IPS-18c (cell line): ENCODE data around the gene EML5.
A peak's percentile ranks its signal among the peaks of the same experiment; 100 is the strongest.
"Not testable (repeated sequence)": the region's sequence is repeated elsewhere in the genome, so short reads cannot be mapped to it uniquely, and the experiment has no call there.

Source experiments
- H3K4me3 ChIP-seq: 2 replicates; pipeline ENCODE4 v1.7.0; 2013; ENCODE audit warnings: low read depth, mild to moderate bottlenecking, low read length, moderate library complexity; ENCODE audit not compliant: insufficient read depth
- H3K9me3 ChIP-seq: one replicate; pipeline ENCODE4 v1.6.1; 2013; ENCODE audit warnings: mild to moderate bottlenecking, low read length, moderate library complexity; ENCODE audit not compliant: control insufficient read depth, insufficient read depth

The EML5 gene

GRCh38 chr14:88792473-88793258, at the start of gene EML5:
Gene EML5, minus strand, starts transcription at chr14:88792953. Its CDS starts 450 bp downstream, at chr14:88792503.
- H3K9me3 ChIP-seq = no peaks in the 10 kb centered on the region
- H3K4me3 ChIP-seq = peak within 1 kb of the TSS; percentile 65

- no peak overlapping the region for H3K4me3 ChIP-seq
- H3K9me3 ChIP-seq = no peaks in the 10 kb centered on the region
These were observed 49.7 kb upstream of the EML5 start for GRCh38 chr14:88842414-88842813.

- no peak overlapping the region for H3K4me3 ChIP-seq
- H3K9me3 ChIP-seq = no peaks in the 10 kb centered on the region
These were observed 49.0 kb upstream of the EML5 start for GRCh38 chr14:88841741-88842140.

GRCh38 chr14:88840926-88841325, 48.2 kb upstream of the EML5 start:
- H3K4me3 ChIP-seq = no peak overlapping the region
- H3K9me3 ChIP-seq = no peaks in the 10 kb centered on the region

- H3K4me3 ChIP-seq = no peak overlapping the region
- H3K9me3 ChIP-seq = no peaks in the 10 kb centered on the region
These were observed 45.3 kb upstream of the EML5 start for GRCh38 chr14:88838015-88838414.

GRCh38 chr14:88837495-88837894, 44.7 kb upstream of the EML5 start:
- Histone ChIP-seq H3K4me3 (no peak overlapping the region), H3K9me3 (no peaks in the 10 kb centered on the region)

- no peak overlapping the region for H3K4me3 ChIP-seq
These were observed 42.9 kb upstream of the EML5 start for GRCh38 chr14:88835661-88836060.

GRCh38 chr14:88834883-88835431, 42.2 kb upstream of the EML5 start:
- Histone ChIP-seq H3K9me3 (no peaks in the 10 kb centered on the region), H3K4me3 (no peak overlapping the region)

More at GRCh38 chr14:88835661-88836060, 42.9 kb upstream of the EML5 start:
- H3K9me3 ChIP-seq = no peaks in the 10 kb centered on the region

- H3K4me3 ChIP-seq = no peak overlapping the region
- H3K9me3 ChIP-seq = no peaks in the 10 kb centered on the region
These were observed 38.5 kb upstream of the EML5 start for GRCh38 chr14:88831284-88831683.

- Histone ChIP-seq H3K9me3 (no peaks in the 10 kb centered on the region), H3K4me3 (no peak overlapping the region)
These were observed 37.0 kb upstream of the EML5 start for GRCh38 chr14:88829685-88830302.

- Histone ChIP-seq H3K4me3 (no peak overlapping the region), H3K9me3 (no peaks in the 10 kb centered on the region)
These were observed 36.4 kb upstream of the EML5 start for GRCh38 chr14:88829188-88829587.

GRCh38 chr14:88825503-88825902, 32.8 kb upstream of the EML5 start:
- Histone ChIP-seq H3K9me3 (no peaks in the 10 kb centered on the region), H3K4me3 (no peak overlapping the region; the same call in 1 of the 2 replicates)

GRCh38 chr14:88825078-88825458, 32.3 kb upstream of the EML5 start:
- H3K4me3 ChIP-seq = peak overlapping the region; percentile 90
- no peaks in the 10 kb centered on the region for H3K9me3 ChIP-seq

GRCh38 chr14:88824314-88825077, 31.7 kb upstream of the EML5 start, which contains the start of gene TTC8:
Gene TTC8, plus strand, starts transcription at chr14:88824651. Its CDS starts 57 bp downstream, at chr14:88824708.
- Histone ChIP-seq H3K9me3 (no peaks in the 10 kb centered on the region), H3K4me3 (peak within 1 kb of the TSS; percentile 90)

GRCh38 chr14:88823968-88824313, 31.2 kb upstream of the EML5 start:
- Histone ChIP-seq H3K9me3 (no peaks in the 10 kb centered on the region), H3K4me3 (peak overlapping the region; percentile 90)

- H3K4me3 ChIP-seq = no peak overlapping the region
- no peaks in the 10 kb centered on the region for H3K9me3 ChIP-seq
These were observed 29.1 kb upstream of the EML5 start for GRCh38 chr14:88821888-88822287.

GRCh38 chr14:88821378-88821777, 28.6 kb upstream of the EML5 start:
- Histone ChIP-seq H3K9me3 (no peaks in the 10 kb centered on the region), H3K4me3 (no peak overlapping the region)

- H3K9me3 ChIP-seq, H3K4me3 ChIP-seq: not testable (repeated sequence)
These were observed 26.9 kb upstream of the EML5 start for GRCh38 chr14:88819674-88820073.
